Parathyroid adenoma (tissue), 2 donors: ENCODE measurements around the gene PGBD1.
A peak's percentile ranks its signal among the peaks of the same experiment; 100 is the strongest.

Experiments
- H2AFZ ChIP-seq: fragments of 300-600 bp; sonication (generic); one replicate; pipeline ENCODE4 v1.7.0; 2017; ENCODE audit warnings: antibody characterized with exemption, mild to moderate bottlenecking
- H3K27ac ChIP-seq: fragments of 300-600 bp; sonication (generic); one replicate; pipeline ENCODE4 v1.7.0; 2017
- H3K27me3 ChIP-seq: fragments of 300-600 bp; sonication (generic); one replicate; pipeline ENCODE4 v1.7.0; 2017; ENCODE audit warnings: low read length; ENCODE audit not compliant: control insufficient read depth, insufficient read depth
- H3K36me3 ChIP-seq: fragments of 300-600 bp; sonication (generic); one replicate; pipeline ENCODE4 v1.7.0; 2017; ENCODE audit warnings: low read length; ENCODE audit not compliant: control insufficient read depth, insufficient read depth
- H3K4me1 ChIP-seq: fragments of 300-600 bp; sonication (generic); one replicate; pipeline ENCODE4 v1.7.0; 2017; ENCODE audit warnings: control low read depth
- H3K4me2 ChIP-seq: fragments of 300-600 bp; sonication (generic); one replicate; pipeline ENCODE4 v1.7.0; 2017; ENCODE audit warnings: low read length
- H3K4me3 ChIP-seq: fragments of 300-600 bp; sonication (generic); one replicate; pipeline ENCODE4 v1.7.0; 2017; ENCODE audit warnings: low read depth, low read length
- H3K79me2 ChIP-seq: fragments of 300-600 bp; sonication (generic); one replicate; pipeline ENCODE4 v1.7.0; 2017; ENCODE audit warnings: control low read depth
- H3K9ac ChIP-seq: fragments of 300-600 bp; sonication (generic); one replicate; pipeline ENCODE4 v1.7.0; 2017; ENCODE audit warnings: mild to moderate bottlenecking
- H3K9me3 ChIP-seq: fragments of 300-600 bp; sonication (generic); one replicate; pipeline ENCODE4 v1.7.0; 2017; ENCODE audit warnings: low read length; ENCODE audit not compliant: control insufficient read depth
- TF ChIP-seq, protein P1 (sequence below): fragments of 300-600 bp; sonication (generic); IDR thresholded peaks from one replicate; pipeline ENCODE4 v1.7.0; 2017; ENCODE audit warnings: antibody characterized with exemption, mild to moderate bottlenecking
- donor health status: primary hyperparathyroidism.

The PGBD1 gene

DNA sequence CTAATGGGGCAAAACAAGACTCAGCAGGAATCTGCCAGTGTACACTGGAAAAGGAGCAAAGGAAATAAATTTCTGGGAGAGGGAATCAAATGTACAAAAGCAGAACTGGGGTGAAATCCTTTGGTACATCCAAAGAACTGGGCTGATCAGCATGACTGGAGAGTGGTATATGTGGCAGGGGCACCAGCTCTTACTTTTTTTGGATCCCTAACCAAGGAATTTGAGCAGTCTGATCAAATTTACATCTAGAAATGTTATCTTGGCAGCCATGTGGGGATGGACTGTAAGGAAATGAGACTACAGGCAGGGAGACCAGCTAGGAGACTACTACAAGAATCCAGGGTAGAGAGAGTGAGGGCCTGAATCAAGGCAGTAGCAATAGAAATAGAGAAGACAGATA lies 55.7 kb downstream of the PGBD1 start:
- no peak overlapping the region for H3K9ac ChIP-seq
- TF ChIP-seq, protein P1, sequence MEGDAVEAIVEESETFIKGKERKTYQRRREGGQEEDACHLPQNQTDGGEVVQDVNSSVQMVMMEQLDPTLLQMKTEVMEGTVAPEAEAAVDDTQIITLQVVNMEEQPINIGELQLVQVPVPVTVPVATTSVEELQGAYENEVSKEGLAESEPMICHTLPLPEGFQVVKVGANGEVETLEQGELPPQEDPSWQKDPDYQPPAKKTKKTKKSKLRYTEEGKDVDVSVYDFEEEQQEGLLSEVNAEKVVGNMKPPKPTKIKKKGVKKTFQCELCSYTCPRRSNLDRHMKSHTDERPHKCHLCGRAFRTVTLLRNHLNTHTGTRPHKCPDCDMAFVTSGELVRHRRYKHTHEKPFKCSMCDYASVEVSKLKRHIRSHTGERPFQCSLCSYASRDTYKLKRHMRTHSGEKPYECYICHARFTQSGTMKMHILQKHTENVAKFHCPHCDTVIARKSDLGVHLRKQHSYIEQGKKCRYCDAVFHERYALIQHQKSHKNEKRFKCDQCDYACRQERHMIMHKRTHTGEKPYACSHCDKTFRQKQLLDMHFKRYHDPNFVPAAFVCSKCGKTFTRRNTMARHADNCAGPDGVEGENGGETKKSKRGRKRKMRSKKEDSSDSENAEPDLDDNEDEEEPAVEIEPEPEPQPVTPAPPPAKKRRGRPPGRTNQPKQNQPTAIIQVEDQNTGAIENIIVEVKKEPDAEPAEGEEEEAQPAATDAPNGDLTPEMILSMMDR, result no peak
- H3K4me2 ChIP-seq, result peak overlapping the region; percentile 93
- peak overlapping the region; percentile 88 for H3K4me3 ChIP-seq
- no peaks in the 10 kb centered on the region for H3K27me3 ChIP-seq
- peak overlapping the region; percentile 97 for H2AFZ ChIP-seq
- H3K9me3 ChIP-seq, result no peaks in the 10 kb centered on the region
- H3K27ac ChIP-seq, result peak overlapping the region; percentile 98
- no peaks in the 10 kb centered on the region for H3K36me3 ChIP-seq
- H3K79me2 ChIP-seq, result no peaks in the 10 kb centered on the region
- peaks cover 20% of the 10 kb centered on the region for H3K4me1 ChIP-seq

DNA sequence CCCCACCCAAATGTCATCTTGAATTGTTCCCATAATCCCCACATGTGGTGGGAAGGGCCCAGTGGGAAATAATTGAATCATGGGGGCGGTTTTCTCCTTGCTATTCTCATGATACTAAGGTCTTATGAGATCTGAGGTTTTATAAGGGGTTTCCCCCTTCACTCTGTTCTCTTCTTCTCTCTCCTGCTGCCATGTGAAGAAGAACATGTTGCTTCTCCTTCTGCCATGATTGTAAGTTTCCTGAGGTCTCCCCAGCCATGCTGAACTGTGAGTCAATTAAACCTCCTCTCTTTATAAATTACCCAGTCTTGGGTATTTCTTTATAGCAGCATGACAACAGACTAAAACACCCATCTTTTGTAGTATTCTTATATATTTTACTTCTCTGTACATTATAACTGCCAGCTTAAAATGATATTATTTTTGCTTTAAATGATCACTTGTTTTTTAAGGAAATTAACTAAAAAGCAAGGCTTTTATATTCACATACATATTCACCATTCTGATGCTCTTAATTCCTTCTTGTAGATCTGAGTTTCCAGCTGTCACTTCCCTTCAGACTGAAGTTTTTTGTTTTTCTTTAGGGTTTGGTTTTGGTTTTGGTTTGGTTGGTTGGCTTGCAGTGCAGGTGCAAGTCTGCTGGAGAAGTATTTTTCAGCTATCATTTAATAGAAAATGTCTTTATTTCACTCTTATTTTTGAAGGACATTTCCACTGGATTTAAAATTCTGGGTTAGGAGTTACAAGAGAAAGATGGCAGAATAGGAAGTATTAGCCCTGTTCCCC lies 59.1 kb downstream of the PGBD1 start:
- no peak overlapping the region for H3K4me2 ChIP-seq
- H3K9ac ChIP-seq, result no peak overlapping the region
- no peaks in the 10 kb centered on the region for H3K27me3 ChIP-seq
- H3K27ac ChIP-seq, result no peak overlapping the region
- no peaks in the 10 kb centered on the region for H3K79me2 ChIP-seq
- no peak overlapping the region for H2AFZ ChIP-seq
- TF ChIP-seq, protein P1, result no peak
- H3K4me1 ChIP-seq, result peaks cover 13% of the 10 kb centered on the region
- H3K9me3 ChIP-seq, result no peaks in the 10 kb centered on the region
- H3K4me3 ChIP-seq, result no peak overlapping the region
- no peaks in the 10 kb centered on the region for H3K36me3 ChIP-seq

GRCh38 chr6:28343898-28344677 lies 62.7 kb downstream of the PGBD1 start:
- H3K4me2 ChIP-seq, result no peak overlapping the region
- H3K36me3 ChIP-seq, result no peaks in the 10 kb centered on the region
- no peak overlapping the region for H3K9ac ChIP-seq
- H3K79me2 ChIP-seq, result no peaks in the 10 kb centered on the region
- H3K9me3 ChIP-seq, result no peaks in the 10 kb centered on the region
- H3K4me3 ChIP-seq, result no peak overlapping the region
- TF ChIP-seq, protein P1, result no peak
- H3K27me3 ChIP-seq, result no peaks in the 10 kb centered on the region
- no peak overlapping the region for H2AFZ ChIP-seq
- no peak overlapping the region for H3K27ac ChIP-seq
- no peaks in the 10 kb centered on the region for H3K4me1 ChIP-seq

- TF ChIP-seq, protein P1, result no peak
- Histone ChIP-seq H3K79me2 (no peaks in the 10 kb centered on the region), H2AFZ (no peak overlapping the region), H3K27me3 (no peaks in the 10 kb centered on the region), H3K27ac (no peak overlapping the region), H3K9ac (no peak overlapping the region), H3K4me1 (no peaks in the 10 kb centered on the region), H3K36me3 (no peaks in the 10 kb centered on the region), H3K4me3 (no peak overlapping the region), H3K9me3 (no peaks in the 10 kb centered on the region), H3K4me2 (no peak overlapping the region)
Observed at GRCh38 chr6:28345201-28345600, 63.8 kb downstream of the PGBD1 start.
